GM12865 (cell line): ENCODE data around the gene C9orf78.

Experiments
- DNase-seq: peaks from one replicate; pipeline ENCODE4 v3.0.0; 2010; ENCODE audit warnings: low read depth
- H3K4me3 ChIP-seq: 2 replicates; pipeline ENCODE4 v1.5.1; 2011; ENCODE audit warnings: mild to moderate bottlenecking, low read depth, low read length, control low read depth
- CTCF ChIP-seq: IDR thresholded peaks from 2 replicates; pipeline ENCODE4 v1.5.1; 2011; ENCODE audit warnings: low read length, control low read depth, low read depth, inconsistent platforms; ENCODE audit not compliant: insufficient read depth; ENCODE audit errors: missing control alignments

C9orf78 gene

GRCh38 chr9:129811967-129812363 lies 23.1 kb downstream of the C9orf78 start:
- H3K4me3 ChIP-seq: no peak overlapping the region
- DNase-seq: peak; percentile 33
- TF ChIP-seq CTCF: no peak

- TF ChIP-seq CTCF: no peak
- DNase-seq: no peak
- H3K4me3 ChIP-seq: no peak overlapping the region
These were observed 24.3 kb downstream of the C9orf78 start for GRCh38 chr9:129810788-129811187.

GRCh38 chr9:129810116-129810515 lies 25.0 kb downstream of the C9orf78 start:
- DNase-seq: no peak
- no peak for TF ChIP-seq CTCF
- H3K4me3 ChIP-seq: no peak overlapping the region

- H3K4me3 ChIP-seq: no peak overlapping the region
- DNase-seq: no peak
- no peak for TF ChIP-seq CTCF
These were observed 25.7 kb downstream of the C9orf78 start for GRCh38 chr9:129809346-129809745.

GRCh38 chr9:129806061-129806460 lies 29.0 kb downstream of the C9orf78 start:
- TF ChIP-seq CTCF: no peak
- no peak for DNase-seq
- H3K4me3 ChIP-seq: no peak overlapping the region

DNA sequence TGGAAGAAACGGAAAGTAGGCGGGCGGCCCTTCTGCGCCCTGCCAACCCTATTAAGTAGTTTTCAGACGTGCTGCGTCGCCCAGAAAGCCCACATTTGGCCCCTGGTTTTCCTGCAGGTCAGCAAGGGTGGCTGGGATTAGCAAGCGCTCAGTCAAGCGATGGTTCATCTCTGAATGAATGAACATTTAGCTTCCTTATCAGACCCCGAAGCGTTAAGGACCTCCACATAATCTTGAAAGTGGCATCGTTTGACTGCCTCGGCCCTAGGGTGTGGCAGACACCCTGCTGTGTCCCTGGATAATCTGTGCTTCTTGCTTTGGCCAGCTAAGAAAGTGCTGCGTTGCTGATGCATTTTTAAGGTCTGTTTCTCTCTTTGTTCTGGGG lies 31.4 kb downstream of the C9orf78 start:
- H3K4me3 ChIP-seq: peak overlapping the region; percentile 91
- DNase-seq: no peak
- no peak for TF ChIP-seq CTCF

DNA sequence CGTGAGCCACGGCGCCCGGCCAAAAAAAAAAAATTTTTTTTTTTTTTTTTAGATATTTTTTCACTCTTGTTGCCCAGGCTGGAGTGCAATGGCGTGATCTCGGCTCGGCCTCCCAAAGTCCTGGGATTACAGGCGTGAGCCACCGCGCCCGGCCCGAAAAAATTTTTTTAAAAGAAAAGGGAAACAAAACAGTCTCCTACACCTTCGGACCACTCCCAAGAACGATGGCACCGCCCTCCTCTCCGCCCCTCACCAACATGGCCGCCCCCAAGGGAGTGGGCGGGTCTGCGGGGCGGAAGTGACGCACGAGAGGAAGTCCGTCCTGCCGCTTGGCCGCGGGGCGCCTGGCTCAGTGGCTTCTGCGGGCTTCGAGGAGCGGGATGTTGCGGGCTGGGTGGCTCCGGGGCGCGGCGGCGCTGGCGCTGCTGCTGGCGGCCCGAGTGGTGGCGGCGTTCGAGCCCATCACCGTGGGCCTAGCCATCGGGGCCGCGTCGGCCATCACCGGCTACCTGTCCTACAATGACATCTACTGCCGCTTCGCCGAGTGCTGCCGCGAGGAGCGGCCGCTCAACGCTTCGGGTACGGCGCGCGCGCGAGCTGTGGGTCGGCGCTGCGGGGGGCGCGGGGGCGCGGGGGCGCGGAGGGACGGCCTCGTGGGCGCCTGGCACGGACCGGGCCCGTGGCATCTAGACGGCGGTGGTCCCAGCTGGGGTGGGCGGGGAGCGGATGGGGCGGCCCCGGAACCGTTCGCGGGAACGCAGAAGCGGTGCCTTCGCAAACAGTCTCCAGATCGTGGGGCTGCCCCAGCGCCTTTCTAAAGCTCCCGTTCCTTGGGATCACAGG lies 32.0 kb downstream of the C9orf78 start, which contains the start of gene TOR1B:
TSS of gene TOR1B (plus strand) at position 352 of the 843 bp plus-strand sequence. CDS start at position 381, 29 bp downstream.
- DNase-seq: peak; percentile 95
- TF ChIP-seq CTCF: no peak
- peak within 1 kb of the TSS; percentile 91 for H3K4me3 ChIP-seq
